Neural cell (in vitro differentiated cells): ENCODE measurements around the gene RAPGEF3. TPM values are rescaled to one million over a fixed set of nuclear protein-coding genes. Genes with fewer than 3 reads are reported as not detected.

ENCODE experiments used
- H2AFZ ChIP-seq: fragments of 200-600, 300-800 bp; sonication (generic), shearing (Covaris generic); 2 replicates; pipeline ENCODE4 v1.6.0; 2014; ENCODE audit warnings: low read depth, mild to moderate bottlenecking, antibody characterized with exemption, low read length, moderate library complexity
- H3F3A ChIP-seq: fragments of 200-600 bp; shearing (Covaris generic); 2 replicates; pipeline ENCODE4 v1.6.1; 2016; ENCODE audit warnings: mild to moderate bottlenecking, moderate library complexity, mixed read lengths, antibody characterized with exemption, low read length; ENCODE audit not compliant: insufficient read depth, poor library complexity, severe bottlenecking
- H3K27ac ChIP-seq: fragments of 200-600, 300-800 bp; sonication (generic), shearing (Covaris generic); 2 replicates; pipeline ENCODE4 v1.5.1; 2014; ENCODE audit warnings: mild to moderate bottlenecking, low read length, moderate library complexity
- H3K27me3 ChIP-seq: fragments of 300-800, 200-600 bp; sonication (generic), shearing (Covaris generic); 2 replicates; pipeline ENCODE4 v1.6.0; 2014; ENCODE audit warnings: mild to moderate bottlenecking, low read depth, low read length, moderate library complexity; ENCODE audit not compliant: insufficient read depth
- H3K36me3 ChIP-seq: fragments of 300-800, 200-600 bp; sonication (generic), shearing (Covaris generic); 2 replicates; pipeline ENCODE4 v1.5.1; 2014; ENCODE audit warnings: mild to moderate bottlenecking, antibody characterized with exemption, low read length, moderate library complexity; ENCODE audit not compliant: insufficient read depth
- H3K4me2 ChIP-seq: fragments of 300-800, 200-600 bp; sonication (generic), shearing (Covaris generic); 2 replicates; pipeline ENCODE4 v1.6.0; 2014; ENCODE audit warnings: mild to moderate bottlenecking, low read length
- H3K4me3 ChIP-seq: fragments of 300-800, 200-600 bp; sonication (generic), shearing (Covaris generic); 2 replicates; pipeline ENCODE4 v1.5.1; 2014; ENCODE audit warnings: mild to moderate bottlenecking, low read length, moderate library complexity
- H3K79me2 ChIP-seq: fragments of 200-600 bp; shearing (Covaris generic); replicated peaks from 2 replicates; pipeline ENCODE4 v1.6.0; 2014; ENCODE audit warnings: mild to moderate bottlenecking, low read length, moderate library complexity; ENCODE audit not compliant: insufficient read depth
- H3K9ac ChIP-seq: fragments of 300-800, 200-600 bp; sonication (generic), shearing (Covaris generic); 2 replicates; pipeline ENCODE4 v1.6.1; 2016; ENCODE audit warnings: mild to moderate bottlenecking, low read length, mixed read lengths
- H3K9me2 ChIP-seq: fragments of 200-600 bp; shearing (Covaris generic); 2 replicates; pipeline ENCODE4 v1.6.1; 2016; ENCODE audit warnings: mild to moderate bottlenecking, low read length, mixed read lengths; ENCODE audit not compliant: insufficient read depth
- H3K9me3 ChIP-seq: fragments of 200-600, 300-800 bp; sonication (generic), shearing (Covaris generic); 2 replicates; pipeline ENCODE4 v1.6.1; 2016; ENCODE audit warnings: mild to moderate bottlenecking, mixed run types, low read length, moderate library complexity, mixed read lengths
- H4K20me1 ChIP-seq: fragments of 200-600 bp; shearing (Covaris generic); 2 replicates; pipeline ENCODE4 v1.6.1; 2016; ENCODE audit warnings: mild to moderate bottlenecking, mixed run types; ENCODE audit not compliant: insufficient read depth
- CTCF ChIP-seq: fragments of 450-650 bp; IDR thresholded peaks from 2 replicates; pipeline ENCODE4 v1.5.1; 2014; ENCODE audit warnings: antibody characterized with exemption, mild to moderate bottlenecking, moderate library complexity; ENCODE audit not compliant: poor library complexity, severe bottlenecking
- EP300 ChIP-seq: fragments of 450-650 bp; conservative IDR thresholded peaks from 2 replicates; pipeline ENCODE4 v1.6.1; 2014; ENCODE audit warnings: antibody characterized with exemption, mild to moderate bottlenecking, moderate library complexity; ENCODE audit not compliant: poor library complexity, severe bottlenecking
- EZH2 ChIP-seq: fragments of 200-600, 300-800 bp; shearing (Covaris generic), sonication (generic); IDR thresholded peaks from 2 replicates; pipeline ENCODE4 v1.6.1; 2014; ENCODE audit warnings: antibody characterized with exemption, low read length, borderline replicate concordance, mild to moderate bottlenecking; ENCODE audit not compliant: insufficient read depth, poor library complexity, severe bottlenecking
- MXI1 ChIP-seq: fragments of 450-650 bp; conservative IDR thresholded peaks from 2 replicates; pipeline ENCODE4 v1.6.1; 2014; ENCODE audit warnings: antibody characterized with exemption, mild to moderate bottlenecking; ENCODE audit not compliant: poor library complexity, severe bottlenecking
- POLR2AphosphoS5 ChIP-seq: IDR thresholded peaks from 2 replicates; pipeline ENCODE4 v1.6.1; 2012
- RAD21 ChIP-seq: fragments of 450-650 bp; conservative IDR thresholded peaks from 2 replicates; pipeline ENCODE4 v1.6.1; 2014; ENCODE audit warnings: antibody characterized with exemption, mild to moderate bottlenecking, moderate library complexity
- SMC3 ChIP-seq: fragments of 450-650 bp; conservative IDR thresholded peaks from 2 replicates; pipeline ENCODE4 v1.6.1; 2014; ENCODE audit warnings: antibody characterized with exemption, mild to moderate bottlenecking, moderate library complexity; ENCODE audit not compliant: poor library complexity
- TAF1 ChIP-seq: IDR thresholded peaks from 2 replicates; pipeline ENCODE4 v1.6.1; 2012; ENCODE audit warnings: low read depth
- polyA plus RNA-seq: library from polyadenylated mRNA; depleted of rRNA; stranded (reverse); fragments of >200 nt; gene quantifications from 2 replicates; pipeline ENCODE4 v1.2.3, GENCODE V29; 2014
- TF ChIP-seq, protein P1 (sequence below): IDR thresholded peaks from 2 replicates; pipeline ENCODE4 v1.6.1; 2012; ENCODE audit warnings: borderline replicate concordance

Gene RAPGEF3
- polyA plus RNA-seq, 1 donor from 2014 or later, result 1.5 TPM

DNA sequence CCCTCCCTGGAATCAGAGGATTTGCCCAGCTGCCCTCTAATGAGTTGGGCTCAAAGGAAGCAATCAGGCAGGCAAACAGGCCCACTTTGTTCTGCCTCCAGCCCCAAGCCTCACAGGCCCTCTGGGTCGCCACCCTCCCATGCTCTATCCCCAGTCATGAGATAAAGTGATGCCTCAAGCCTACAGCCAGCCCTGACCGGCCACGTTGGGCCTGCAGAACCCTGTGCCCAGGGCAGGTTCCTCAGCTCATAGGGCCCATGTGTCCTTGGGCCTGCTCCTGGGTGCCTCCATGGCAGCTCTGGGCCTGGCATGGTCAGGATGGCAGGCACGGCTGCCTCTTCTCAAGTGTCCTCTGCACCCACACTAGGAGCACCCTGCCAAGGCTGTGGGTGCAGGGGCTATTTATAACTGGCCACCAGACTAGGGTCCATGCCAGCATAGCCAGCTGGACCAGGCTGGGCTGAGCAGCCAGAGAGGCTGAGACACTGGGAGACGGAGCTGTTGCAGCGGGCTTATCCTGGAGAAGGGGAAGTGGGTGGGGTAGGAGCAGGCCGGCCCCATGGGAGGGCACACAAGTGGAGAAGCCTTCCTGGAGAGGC is 40.8 kb upstream of the RAPGEF3 start:
- no peaks in the 10 kb centered on the region for H3K36me3 ChIP-seq
- H3F3A ChIP-seq, result no peaks in the 10 kb centered on the region
- no peak overlapping the region for H3K4me2 ChIP-seq
- H4K20me1 ChIP-seq, result no peaks in the 10 kb centered on the region
- no peak overlapping the region for H3K4me3 ChIP-seq
- H3K9me2 ChIP-seq, result no peaks in the 10 kb centered on the region
- no peak for TF ChIP-seq RAD21
- TF ChIP-seq CTCF, result no peak
- TF ChIP-seq TAF1, result no peak
- no peak for TF ChIP-seq SMC3
- TF ChIP-seq EP300, result no peak
- TF ChIP-seq POLR2AphosphoS5, result no peak
- H3K27me3 ChIP-seq, result no peaks in the 10 kb centered on the region
- no peaks in the 10 kb centered on the region for H3K79me2 ChIP-seq
- H3K9me3 ChIP-seq, result no peaks in the 10 kb centered on the region
- H3K27ac ChIP-seq, result no peak overlapping the region
- H2AFZ ChIP-seq, result no peak overlapping the region
- H3K9ac ChIP-seq, result no peak overlapping the region

DNA sequence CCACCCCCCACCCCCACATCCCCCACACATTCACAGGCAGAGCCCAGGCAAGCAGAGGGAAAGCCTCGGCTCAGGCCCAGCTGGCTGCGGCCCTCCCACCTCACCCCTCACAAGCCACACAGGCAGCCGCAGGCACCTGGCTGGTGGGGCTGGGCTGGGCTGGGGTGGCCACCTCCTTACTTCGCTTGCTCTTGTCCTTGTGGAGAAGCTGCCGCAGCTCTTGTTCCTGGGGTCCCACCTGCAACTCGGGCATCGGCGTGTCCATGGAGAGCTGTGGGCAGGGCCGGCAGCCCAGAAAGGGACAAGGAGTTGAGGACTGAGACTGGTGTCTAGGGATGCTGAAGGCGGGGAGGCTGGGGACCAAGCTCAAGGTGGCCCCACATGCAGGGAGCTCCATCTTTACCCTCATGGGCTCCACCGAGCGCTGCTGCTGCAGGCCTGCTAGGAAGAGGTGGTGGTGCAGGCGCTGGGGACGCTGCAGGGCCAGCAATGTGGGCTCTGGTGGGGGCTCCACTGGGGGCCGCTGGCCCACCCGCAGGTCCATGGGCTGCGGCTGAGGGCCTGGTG is 39.8 kb upstream of the RAPGEF3 start:
- no peaks in the 10 kb centered on the region for H3K79me2 ChIP-seq
- H3K9ac ChIP-seq, result no peak overlapping the region
- no peak overlapping the region for H3K27ac ChIP-seq
- H2AFZ ChIP-seq, result no peak overlapping the region
- no peaks in the 10 kb centered on the region for H3K9me3 ChIP-seq
- H3K4me2 ChIP-seq, result no peak overlapping the region
- H3K27me3 ChIP-seq, result no peaks in the 10 kb centered on the region
- no peak for TF ChIP-seq EZH2
- TF ChIP-seq EP300, result no peak
- TF ChIP-seq TAF1, result no peak
- TF ChIP-seq, protein P1, sequence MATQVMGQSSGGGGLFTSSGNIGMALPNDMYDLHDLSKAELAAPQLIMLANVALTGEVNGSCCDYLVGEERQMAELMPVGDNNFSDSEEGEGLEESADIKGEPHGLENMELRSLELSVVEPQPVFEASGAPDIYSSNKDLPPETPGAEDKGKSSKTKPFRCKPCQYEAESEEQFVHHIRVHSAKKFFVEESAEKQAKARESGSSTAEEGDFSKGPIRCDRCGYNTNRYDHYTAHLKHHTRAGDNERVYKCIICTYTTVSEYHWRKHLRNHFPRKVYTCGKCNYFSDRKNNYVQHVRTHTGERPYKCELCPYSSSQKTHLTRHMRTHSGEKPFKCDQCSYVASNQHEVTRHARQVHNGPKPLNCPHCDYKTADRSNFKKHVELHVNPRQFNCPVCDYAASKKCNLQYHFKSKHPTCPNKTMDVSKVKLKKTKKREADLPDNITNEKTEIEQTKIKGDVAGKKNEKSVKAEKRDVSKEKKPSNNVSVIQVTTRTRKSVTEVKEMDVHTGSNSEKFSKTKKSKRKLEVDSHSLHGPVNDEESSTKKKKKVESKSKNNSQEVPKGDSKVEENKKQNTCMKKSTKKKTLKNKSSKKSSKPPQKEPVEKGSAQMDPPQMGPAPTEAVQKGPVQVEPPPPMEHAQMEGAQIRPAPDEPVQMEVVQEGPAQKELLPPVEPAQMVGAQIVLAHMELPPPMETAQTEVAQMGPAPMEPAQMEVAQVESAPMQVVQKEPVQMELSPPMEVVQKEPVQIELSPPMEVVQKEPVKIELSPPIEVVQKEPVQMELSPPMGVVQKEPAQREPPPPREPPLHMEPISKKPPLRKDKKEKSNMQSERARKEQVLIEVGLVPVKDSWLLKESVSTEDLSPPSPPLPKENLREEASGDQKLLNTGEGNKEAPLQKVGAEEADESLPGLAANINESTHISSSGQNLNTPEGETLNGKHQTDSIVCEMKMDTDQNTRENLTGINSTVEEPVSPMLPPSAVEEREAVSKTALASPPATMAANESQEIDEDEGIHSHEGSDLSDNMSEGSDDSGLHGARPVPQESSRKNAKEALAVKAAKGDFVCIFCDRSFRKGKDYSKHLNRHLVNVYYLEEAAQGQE, result no peak
- TF ChIP-seq MXI1, result no peak
- no peak for TF ChIP-seq SMC3
- TF ChIP-seq RAD21, result no peak
- TF ChIP-seq CTCF, result no peak
- TF ChIP-seq POLR2AphosphoS5, result no peak
- no peaks in the 10 kb centered on the region for H3K36me3 ChIP-seq
- H3F3A ChIP-seq, result no peaks in the 10 kb centered on the region
- H3K9me2 ChIP-seq, result no peaks in the 10 kb centered on the region
- H4K20me1 ChIP-seq, result no peaks in the 10 kb centered on the region
- no peak overlapping the region for H3K4me3 ChIP-seq
